Activated naive CD8-positive, alpha-beta T cell treated with anti-CD3 and anti-CD28 coated beads, Interleukin-2, amount 10 ng/mL, durations not matched to agents 7 days and 5 days (primary cell): ENCODE measurements around the gene SUN5. TPM values are rescaled to one million over a fixed set of nuclear protein-coding genes. Genes with fewer than 3 reads are reported as not detected.
"Not testable (repeated sequence)": the region's sequence is repeated elsewhere in the genome, so short reads cannot be mapped to it uniquely, and the experiment has no call there.

Experiments used
- ATAC-seq: fragments of 150-1000 bp; cut with Tn5 transposase; one replicate; pipeline ENCODE4 v1.10.0; 2021; ENCODE audit warnings: low read depth, moderate library complexity
- POLR2A ChIA-PET: fragments of 350-600 bp; sonication (Branson Sonifier 250); formaldehyde crosslinking; loops from one replicate; lab custom pipeline; 2021; ENCODE audit warnings: antibody characterized with exemption; lab: Charles Lee
- DNase-seq: peaks from one replicate; pipeline ENCODE4 v3.0.0; 2021
- H3K27ac Mint-ChIP-seq: one replicate; pipeline ENCODE4 v1.8.0; 2022; ENCODE audit warnings: mild to moderate bottlenecking, mixed read lengths
- H3K27me3 Mint-ChIP-seq: one replicate; pipeline ENCODE4 v1.8.0; 2022; ENCODE audit warnings: mild to moderate bottlenecking, moderate library complexity, mixed read lengths
- H3K36me3 Mint-ChIP-seq: one replicate; pipeline ENCODE4 v1.8.0; 2021; ENCODE audit warnings: mild to moderate bottlenecking, mixed read lengths
- H3K4me1 Mint-ChIP-seq: one replicate; pipeline ENCODE4 v1.8.0; 2021; ENCODE audit warnings: mixed read lengths
- H3K4me3 Mint-ChIP-seq: one replicate; pipeline ENCODE4 v1.8.0; 2022; ENCODE audit warnings: mild to moderate bottlenecking, moderate library complexity, mixed read lengths
- H3K9me3 Mint-ChIP-seq: one replicate; pipeline ENCODE4 v1.8.0; 2021; ENCODE audit warnings: mixed read lengths
- total RNA-seq, 2 experiments: library from RNA; stranded (reverse); gene quantifications; one replicate each; pipeline ENCODE4 v1.2.3, GENCODE V29; 2021

Gene SUN5
- total RNA-seq, 2 experiments from 2014 or later = not detected

- Mint-ChIP-seq H3K4me1 (peaks cover 33% of the 10 kb centered on the region), H3K27ac (peak overlapping the region; percentile 54), H3K9me3 (peaks cover 16% of the 10 kb centered on the region), H3K4me3 (no peak overlapping the region), H3K36me3 (peaks cover 12% of the 10 kb centered on the region), H3K27me3 (no peaks in the 10 kb centered on the region)
- DNase-seq (no peak), ATAC-seq (no peak)
- POLR2A ChIA-PET = interaction anchor here (0.9 kb wide), 1 partner anchor 17 kb away, joined by 3 read pairs; no protein-coding TSS in a partner anchor
Observed at GRCh38 chr20:32960849-32961731, 43.1 kb downstream of the SUN5 start.

- Mint-ChIP-seq H3K9me3 (peaks cover 16% of the 10 kb centered on the region), H3K36me3 (peaks cover 10% of the 10 kb centered on the region), H3K4me1 (peaks cover 24% of the 10 kb centered on the region), H3K27ac (no peak overlapping the region), H3K27me3 (no peaks in the 10 kb centered on the region), H3K4me3 (no peak overlapping the region)
- POLR2A ChIA-PET = interaction anchor here (0.9 kb wide), 1 partner anchor 18 kb away, joined by 3 read pairs; no protein-coding TSS in a partner anchor
- no peak for DNase-seq
- ATAC-seq = no peak
Observed at GRCh38 chr20:32960222-32960518, 44.1 kb downstream of the SUN5 start.

GRCh38 chr20:32959351-32960221, 44.6 kb downstream of the SUN5 start:
- Mint-ChIP-seq H3K4me1 (peaks cover 22% of the 10 kb centered on the region), H3K9me3 (peaks cover 16% of the 10 kb centered on the region), H3K27me3 (no peaks in the 10 kb centered on the region), H3K36me3 (peaks cover 10% of the 10 kb centered on the region), H3K4me3 (no peak overlapping the region), H3K27ac (no peak overlapping the region)
- no peak for DNase-seq
- POLR2A ChIA-PET = no interaction called here
- ATAC-seq = no peak

GRCh38 chr20:32958574-32958973, 45.7 kb downstream of the SUN5 start:
- no peak overlapping the region for H3K27ac Mint-ChIP-seq
- peaks cover 16% of the 10 kb centered on the region for H3K9me3 Mint-ChIP-seq
- DNase-seq = no peak
- no peak for ATAC-seq
- H3K4me3 Mint-ChIP-seq = no peak overlapping the region
- H3K4me1 Mint-ChIP-seq = peaks cover 18% of the 10 kb centered on the region
- no peaks in the 10 kb centered on the region for H3K27me3 Mint-ChIP-seq
- POLR2A ChIA-PET = no interaction called here
- peaks cover 10% of the 10 kb centered on the region for H3K36me3 Mint-ChIP-seq

GRCh38 chr20:32957459-32957858, 46.8 kb downstream of the SUN5 start:
- no peak overlapping the region for H3K4me3 Mint-ChIP-seq
- no peaks in the 10 kb centered on the region for H3K27me3 Mint-ChIP-seq

GRCh38 chr20:32950539-32950938, 53.7 kb downstream of the SUN5 start:
- not testable (repeated sequence) for H3K9me3 Mint-ChIP-seq, DNase-seq, ATAC-seq, H3K4me3 Mint-ChIP-seq, H3K27ac Mint-ChIP-seq, H3K36me3 Mint-ChIP-seq, H3K27me3 Mint-ChIP-seq
- H3K4me1 Mint-ChIP-seq = peaks cover 21% of the 10 kb centered on the region
- POLR2A ChIA-PET = interaction anchor here (0.8 to 1.4 kb wide), 2 partner anchors 22 to 50 kb away, joined by 3 read pairs; no protein-coding TSS in a partner anchor

More at GRCh38 chr20:32957459-32957858, 46.8 kb downstream of the SUN5 start:
- Mint-ChIP-seq H3K27ac (no peak overlapping the region), H3K9me3 (peaks cover 20% of the 10 kb centered on the region), H3K4me1 (peaks cover 8% of the 10 kb centered on the region), H3K36me3 (peaks cover 11% of the 10 kb centered on the region)
- DNase-seq (no peak), ATAC-seq (no peak)
- POLR2A ChIA-PET = interaction anchor here (0.6 to 0.8 kb wide), 2 partner anchors 12 to 55 kb away, joined by 4 to 5 read pairs; no protein-coding TSS in a partner anchor

GRCh38 chr20:32946629-32947028, 57.6 kb downstream of the SUN5 start:
- POLR2A ChIA-PET = interaction anchor here (1.3 to 3.0 kb wide), 4 partner anchors 11 to 25 kb away, joined by 5 to 15 read pairs (median 8); no protein-coding TSS in a partner anchor
- DNase-seq (no peak), ATAC-seq (no peak)
- no peaks in the 10 kb centered on the region for H3K9me3 Mint-ChIP-seq
- no peaks in the 10 kb centered on the region for H3K36me3 Mint-ChIP-seq
- H3K4me1 Mint-ChIP-seq = peaks cover 23% of the 10 kb centered on the region
- no peak overlapping the region for H3K4me3 Mint-ChIP-seq
- no peaks in the 10 kb centered on the region for H3K27me3 Mint-ChIP-seq
- H3K27ac Mint-ChIP-seq = peak overlapping the region; percentile 83

- POLR2A ChIA-PET = interaction anchor here (0.6 to 3.0 kb wide), 6 partner anchors 12 to 272 kb away, joined by 3 to 15 read pairs (median 5); partner anchors contain the start of gene C20orf203
- peak overlapping the region; percentile 83 for H3K27ac Mint-ChIP-seq
- peaks cover 21% of the 10 kb centered on the region for H3K4me1 Mint-ChIP-seq
- H3K9me3 Mint-ChIP-seq = no peaks in the 10 kb centered on the region
- H3K27me3 Mint-ChIP-seq = peaks cover 3% of the 10 kb centered on the region
- DNase-seq (no peak), ATAC-seq (peak; percentile 96)
- H3K36me3 Mint-ChIP-seq = no peaks in the 10 kb centered on the region
- peak overlapping the region; percentile 48 for H3K4me3 Mint-ChIP-seq
Observed at GRCh38 chr20:32945710-32946221, 58.5 kb downstream of the SUN5 start.

GRCh38 chr20:32943490-32944052, 60.7 kb downstream of the SUN5 start:
- H3K27ac Mint-ChIP-seq = no peak overlapping the region
- H3K4me1 Mint-ChIP-seq = peaks cover 16% of the 10 kb centered on the region

GRCh38 chr20:32941155-32941885, 62.9 kb downstream of the SUN5 start:
- no peak for ATAC-seq
- Mint-ChIP-seq H3K4me3 (no peak overlapping the region), H3K36me3 (no peaks in the 10 kb centered on the region), H3K4me1 (peaks cover 11% of the 10 kb centered on the region), H3K9me3 (peaks cover 2% of the 10 kb centered on the region), H3K27me3 (peaks cover 5% of the 10 kb centered on the region), H3K27ac (no peak overlapping the region)
- DNase-seq = no peak
- POLR2A ChIA-PET = no interaction called here

More at GRCh38 chr20:32943490-32944052, 60.7 kb downstream of the SUN5 start:
- peaks cover 5% of the 10 kb centered on the region for H3K27me3 Mint-ChIP-seq
- H3K36me3 Mint-ChIP-seq = no peaks in the 10 kb centered on the region
- ATAC-seq (no peak), DNase-seq (no peak)
- H3K4me3 Mint-ChIP-seq = no peak overlapping the region
- H3K9me3 Mint-ChIP-seq = peaks cover 2% of the 10 kb centered on the region
- POLR2A ChIA-PET = no interaction called here

GRCh38 chr20:32934580-32934979, 69.7 kb downstream of the SUN5 start:
- Mint-ChIP-seq H3K27me3 (peaks cover 4% of the 10 kb centered on the region), H3K9me3 (no peaks in the 10 kb centered on the region), H3K36me3 (no peaks in the 10 kb centered on the region), H3K4me1 (peaks cover 1% of the 10 kb centered on the region), H3K27ac (no peak overlapping the region), H3K4me3 (no peak overlapping the region)
- DNase-seq = no peak
- ATAC-seq = no peak
- POLR2A ChIA-PET = no interaction called here
